ENCODE results near the gene NFIX.
A peak's percentile ranks its signal among the peaks of the same experiment; 100 is the strongest.

Gene NFIX

GRCh38 chr19:13095934-13096927 lies 101.0 kb downstream of the NFIX start:
- DNase-seq: peak; percentile 75

GRCh38 chr19:13097033-13097462 lies 101.8 kb downstream of the NFIX start:
- no peak for DNase-seq

DNA sequence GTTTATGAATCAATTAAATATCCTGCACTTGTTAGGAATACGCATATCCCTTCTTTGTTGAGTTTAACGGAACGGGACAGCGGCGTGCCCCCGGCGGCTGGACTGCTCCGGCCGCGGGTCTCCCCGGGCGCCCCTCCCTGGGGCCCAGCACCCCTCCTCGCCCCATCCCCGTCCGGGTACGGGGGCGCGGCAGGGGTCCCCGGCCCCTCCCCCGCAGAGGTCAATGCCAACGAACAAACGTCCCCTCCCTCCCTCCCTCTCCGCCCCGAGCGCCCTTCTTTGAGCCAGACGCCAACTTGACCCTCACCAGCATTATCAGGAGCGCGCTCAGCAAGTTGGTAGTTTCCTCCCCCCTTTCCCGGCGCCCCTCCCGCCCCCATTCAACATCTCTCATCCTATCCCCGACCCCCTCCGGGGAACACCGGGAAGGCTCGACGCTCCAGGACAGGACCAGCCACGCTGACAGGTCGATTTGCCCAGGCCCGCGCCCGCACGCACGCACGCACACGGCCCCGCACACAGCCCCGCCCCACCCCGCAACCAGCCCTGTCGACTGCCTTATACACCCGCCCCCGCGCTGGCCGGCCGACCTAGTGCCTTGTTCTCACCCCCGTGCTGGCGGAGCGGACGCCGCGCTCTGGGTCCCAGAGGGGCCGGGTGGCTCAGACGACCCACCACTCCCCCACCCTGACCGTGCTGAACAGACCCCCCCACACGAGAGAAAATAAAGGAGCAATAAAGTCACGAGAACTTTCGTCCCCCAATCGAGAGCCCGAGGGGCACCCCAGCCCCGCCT lies 102.4 kb downstream of the NFIX start:
- no peak for DNase-seq

DNA sequence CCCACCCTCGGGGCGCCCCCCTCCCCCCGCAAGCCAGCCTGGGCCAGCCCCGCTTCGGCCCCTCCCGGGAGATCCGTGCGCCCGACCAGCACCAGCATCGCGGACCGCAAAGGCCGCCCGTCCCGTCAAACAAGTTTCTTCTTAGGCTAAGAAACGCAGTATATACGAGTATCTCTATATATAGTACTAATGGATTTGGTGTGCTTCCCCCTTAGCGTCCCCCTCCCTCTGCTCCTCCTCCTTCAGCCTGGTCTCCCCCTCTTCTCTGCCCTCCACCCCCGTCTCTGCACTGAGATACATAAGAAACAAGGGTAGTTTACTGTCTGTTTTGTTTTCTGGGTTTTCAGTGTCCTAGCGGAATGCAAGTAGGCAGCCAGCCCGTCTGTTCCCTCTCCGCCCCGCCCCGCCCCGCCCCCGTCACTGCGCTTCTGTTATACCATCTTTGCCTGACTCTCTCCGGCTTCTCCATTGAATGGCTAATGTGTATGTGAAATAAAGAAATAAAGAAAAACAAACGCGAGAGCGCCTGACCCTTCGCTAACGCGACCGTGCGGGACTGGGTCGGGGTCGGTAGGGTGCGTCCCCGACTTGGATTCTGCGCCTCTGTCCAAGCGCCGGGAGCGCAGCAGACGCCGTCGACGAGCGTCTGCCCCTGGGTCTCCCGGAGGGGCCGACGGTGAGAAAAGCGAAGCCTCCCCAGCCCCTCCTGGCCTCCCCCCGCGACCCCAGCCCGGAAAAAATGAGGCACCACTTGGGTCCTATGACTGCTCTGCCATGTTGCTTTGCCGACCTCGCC lies 103.2 kb downstream of the NFIX start:
- peak; percentile 48 for DNase-seq

DNA sequence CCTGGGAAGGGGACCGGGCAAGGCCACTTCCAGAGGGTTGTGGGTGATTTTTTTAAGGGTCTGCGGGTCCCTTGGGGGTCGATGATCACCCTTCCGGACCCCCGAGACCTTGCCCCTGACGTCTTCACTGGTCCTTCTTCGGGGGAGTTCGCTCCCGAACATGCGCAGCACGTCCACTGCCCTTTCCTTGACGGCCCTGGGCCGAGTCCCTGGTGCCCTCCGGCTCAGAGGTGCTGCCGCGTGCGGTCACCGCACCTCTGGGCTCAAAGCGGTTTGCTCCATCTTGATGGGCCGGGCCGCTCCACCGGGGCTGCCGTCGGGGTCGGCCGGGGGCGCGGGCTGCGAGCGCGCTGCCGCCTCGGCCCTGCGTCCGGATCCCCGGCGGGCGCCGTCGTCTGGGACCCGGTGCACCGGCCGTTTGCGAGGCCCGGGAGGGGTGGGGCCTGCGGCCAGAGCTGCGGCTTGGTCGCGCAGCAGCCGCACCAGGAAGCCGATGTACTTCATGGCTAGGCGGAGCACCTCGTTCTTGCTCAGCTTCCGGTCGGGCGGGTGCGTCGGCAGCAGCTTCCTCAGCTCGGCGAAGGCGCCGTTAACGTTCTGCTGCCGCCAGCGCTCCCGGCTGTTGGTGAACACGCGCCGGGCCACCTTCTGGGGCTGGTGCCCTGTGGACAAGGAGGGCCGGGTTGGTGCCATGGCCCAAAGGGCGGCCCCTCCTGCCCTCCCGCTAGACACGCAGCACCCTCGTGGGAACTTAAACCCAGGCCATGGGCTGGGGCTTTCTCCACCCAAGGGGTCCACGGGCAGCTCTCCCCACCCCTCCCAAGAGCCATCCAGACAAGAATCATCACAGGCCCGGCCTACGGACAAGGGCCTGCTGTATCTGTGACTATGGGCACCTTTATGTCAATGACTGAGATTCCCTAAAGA lies 104.1 kb downstream of the NFIX start:
- DNase-seq: peak; percentile 37

DNA sequence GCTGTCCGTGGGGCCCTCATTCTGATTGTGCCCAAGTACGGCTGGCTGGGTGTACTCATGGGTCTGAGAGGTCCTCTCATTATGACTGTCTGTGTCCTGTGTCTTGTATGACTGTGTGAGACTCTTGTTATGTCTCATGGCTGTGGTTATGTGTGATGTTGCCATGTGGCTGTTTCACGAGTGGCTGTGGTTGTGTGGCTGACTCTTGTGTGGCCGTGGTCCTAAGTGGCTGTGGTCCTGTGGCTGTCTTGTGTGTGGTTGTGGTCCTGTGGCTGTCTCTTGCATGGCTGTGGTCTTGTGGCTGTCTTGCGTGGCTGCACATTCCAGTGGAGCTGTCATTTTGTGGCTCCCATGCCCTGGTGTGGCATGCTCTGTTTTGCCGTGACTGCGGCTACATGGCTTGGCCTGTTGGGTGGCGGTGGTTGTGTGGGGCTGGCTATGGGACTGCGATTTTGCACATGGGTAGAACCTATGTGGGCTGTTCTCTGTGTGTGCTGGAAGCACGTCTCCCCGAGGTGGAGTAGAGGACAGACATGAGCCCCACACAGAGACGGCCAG lies 104.8 kb downstream of the NFIX start:
- DNase-seq: no peak

DNA sequence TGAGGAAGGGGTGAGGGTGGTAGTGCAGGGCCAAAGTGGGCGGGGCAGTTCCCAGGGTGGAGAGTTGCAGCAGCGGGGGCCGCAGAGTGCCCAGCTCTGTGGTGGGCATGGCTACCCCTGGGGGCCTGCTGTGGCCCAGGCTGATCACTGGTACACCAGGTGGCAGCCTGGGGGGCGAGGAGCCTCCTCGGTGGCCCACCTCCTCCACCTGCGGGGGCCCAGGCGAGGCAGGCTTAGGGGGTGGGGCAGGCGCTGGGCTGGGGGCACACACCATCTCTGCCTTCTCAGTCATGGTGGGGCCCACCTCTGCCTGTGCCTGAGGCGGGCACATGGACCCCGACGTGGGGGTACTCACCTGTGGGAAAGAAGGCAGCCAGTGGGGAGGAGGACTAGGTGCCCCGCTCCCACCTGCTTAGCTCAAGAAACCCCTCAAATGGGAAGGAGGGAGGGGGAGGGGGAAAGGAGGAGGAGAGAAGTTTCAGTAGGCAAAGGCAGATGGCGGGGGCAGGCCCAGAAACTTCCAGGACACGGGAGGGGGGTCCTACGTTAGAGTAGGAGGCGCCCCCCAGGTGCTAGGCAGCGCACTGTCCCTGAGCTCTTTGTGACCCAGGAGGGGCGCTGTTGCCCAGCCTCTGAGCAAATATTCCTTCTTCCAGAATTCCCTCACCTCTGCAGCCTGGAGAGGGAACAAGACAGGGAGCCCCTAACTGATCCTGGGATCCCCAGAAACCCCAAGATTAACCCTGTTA lies 105.7 kb downstream of the NFIX start:
- DNase-seq: peak; percentile 59

GRCh38 chr19:13101590-13102415 lies 106.5 kb downstream of the NFIX start:
- no peak for DNase-seq

DNA sequence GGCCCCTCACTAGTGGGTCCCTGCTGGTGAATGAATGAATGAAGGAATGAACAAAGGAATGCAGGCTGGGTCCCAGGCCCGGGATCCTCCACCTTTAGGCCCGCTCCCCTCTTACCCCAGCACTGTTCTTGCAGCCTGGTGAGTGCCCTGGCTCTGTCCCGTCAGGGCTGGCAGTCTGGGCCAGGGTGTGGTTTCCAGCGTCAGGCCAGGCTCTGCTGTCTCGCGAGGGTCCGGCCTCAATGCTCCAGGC lies 107.1 kb downstream of the NFIX start:
- no peak for DNase-seq

- DNase-seq: no peak
These were observed 107.6 kb downstream of the NFIX start, which contains the start of gene LYL1 for GRCh38 chr19:13102666-13103580. LYL1 (minus strand) TSS chr19:13102858; CDS start chr19:13101171, 1,687 bp downstream.

GRCh38 chr19:13103581-13104359 lies 108.5 kb downstream of the NFIX start:
- no peak for DNase-seq

GRCh38 chr19:13104360-13104847 lies 109.1 kb downstream of the NFIX start:
- DNase-seq: peak; percentile 56

DNA sequence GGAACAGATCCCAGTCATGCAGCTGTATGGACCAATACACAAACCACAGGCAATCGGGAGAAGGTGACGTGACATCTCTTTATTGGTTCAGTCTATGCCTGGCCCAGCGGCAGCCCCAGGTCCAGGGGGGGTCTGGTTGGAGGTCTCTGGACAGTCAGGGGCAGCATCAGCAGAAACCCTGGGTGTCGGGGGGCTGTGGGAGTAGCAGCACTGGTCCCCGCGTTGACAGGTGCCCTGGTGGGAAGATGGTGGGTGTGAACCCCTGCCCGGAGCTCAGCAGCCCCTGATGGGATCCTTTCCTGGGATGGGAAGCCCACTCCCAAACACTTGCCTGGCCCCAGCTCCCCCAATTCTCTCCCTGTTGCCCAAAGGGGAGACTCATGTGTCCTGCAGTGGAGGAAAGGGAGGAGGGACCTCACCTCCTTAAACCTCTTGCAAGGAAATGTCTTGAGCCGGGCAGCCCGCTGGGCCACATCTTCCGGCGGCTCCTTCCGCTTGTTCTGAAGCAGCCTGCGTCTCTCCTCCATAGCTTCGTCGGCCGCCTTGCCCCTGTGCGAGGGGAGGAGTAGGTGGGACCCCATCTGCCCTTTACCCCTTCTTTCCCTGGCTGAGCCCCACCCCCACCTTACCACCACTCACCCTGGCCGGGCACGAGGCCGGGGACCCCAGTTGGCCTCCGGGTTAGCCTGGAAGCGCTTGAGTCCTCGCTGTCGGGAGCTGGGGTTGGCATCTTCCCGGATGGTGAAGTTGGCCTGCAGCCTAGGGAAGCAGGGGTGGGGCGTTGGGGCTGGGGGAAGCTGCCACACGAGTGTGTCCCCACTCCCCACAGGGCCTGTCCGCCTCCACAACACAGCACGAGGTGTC lies 109.8 kb downstream of the NFIX start:
- no peak for DNase-seq

GRCh38 chr19:13109361-13110098 lies 114.3 kb downstream of the NFIX start:
- DNase-seq: no peak

DNA sequence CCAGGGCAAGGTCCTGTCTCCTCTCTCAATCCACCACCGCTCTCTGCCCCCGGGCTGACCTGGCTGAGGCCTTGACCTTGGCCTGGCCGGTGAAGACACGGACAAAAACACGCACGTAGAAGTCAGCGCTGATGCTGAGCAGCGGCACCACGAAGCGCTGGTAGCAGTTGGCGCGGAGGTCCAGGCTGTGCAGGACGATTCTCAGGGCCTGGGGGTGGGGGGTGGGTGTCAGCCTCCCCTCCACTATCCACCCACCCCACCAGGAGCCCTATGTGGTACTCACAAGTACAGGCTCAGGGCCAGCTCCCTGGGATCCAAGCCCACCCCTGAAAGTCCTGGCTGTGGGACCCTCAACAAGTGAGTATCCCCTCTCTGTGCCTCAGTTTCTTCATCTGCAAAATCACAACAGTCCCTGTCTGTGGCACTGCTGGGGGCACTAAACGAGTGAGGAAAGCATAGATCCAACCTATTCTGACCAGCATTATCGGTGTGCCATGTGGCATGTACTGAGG lies 114.9 kb downstream of the NFIX start:
- DNase-seq: no peak

GRCh38 chr19:13112555-13112954 lies 117.3 kb downstream of the NFIX start:
- no peak for DNase-seq
